AG10803 (cell line): ENCODE measurements around the gene P2RX6.
"Not testable (repeated sequence)": the region's sequence is repeated elsewhere in the genome, so short reads cannot be mapped to it uniquely, and the experiment has no call there.

ENCODE experiments used
- DNase-seq: peaks from one replicate; pipeline ENCODE4 v3.0.0; 2010; ENCODE audit warnings: low read depth
- H3K4me3 ChIP-seq: 2 replicates; pipeline ENCODE4 v1.5.1; 2011; ENCODE audit warnings: mild to moderate bottlenecking, low read length, control low read depth
- TF ChIP-seq, protein P1 (sequence below): conservative IDR thresholded peaks from 2 replicates; pipeline ENCODE4 v1.5.1; 2011; ENCODE audit warnings: mild to moderate bottlenecking, low read length, control low read depth, inconsistent platforms

The P2RX6 gene

GRCh38 chr22:21032868-21033688 is 18.1 kb downstream of the P2RX6 start:
- H3K4me3 ChIP-seq, result no peak overlapping the region
- TF ChIP-seq, protein P1, sequence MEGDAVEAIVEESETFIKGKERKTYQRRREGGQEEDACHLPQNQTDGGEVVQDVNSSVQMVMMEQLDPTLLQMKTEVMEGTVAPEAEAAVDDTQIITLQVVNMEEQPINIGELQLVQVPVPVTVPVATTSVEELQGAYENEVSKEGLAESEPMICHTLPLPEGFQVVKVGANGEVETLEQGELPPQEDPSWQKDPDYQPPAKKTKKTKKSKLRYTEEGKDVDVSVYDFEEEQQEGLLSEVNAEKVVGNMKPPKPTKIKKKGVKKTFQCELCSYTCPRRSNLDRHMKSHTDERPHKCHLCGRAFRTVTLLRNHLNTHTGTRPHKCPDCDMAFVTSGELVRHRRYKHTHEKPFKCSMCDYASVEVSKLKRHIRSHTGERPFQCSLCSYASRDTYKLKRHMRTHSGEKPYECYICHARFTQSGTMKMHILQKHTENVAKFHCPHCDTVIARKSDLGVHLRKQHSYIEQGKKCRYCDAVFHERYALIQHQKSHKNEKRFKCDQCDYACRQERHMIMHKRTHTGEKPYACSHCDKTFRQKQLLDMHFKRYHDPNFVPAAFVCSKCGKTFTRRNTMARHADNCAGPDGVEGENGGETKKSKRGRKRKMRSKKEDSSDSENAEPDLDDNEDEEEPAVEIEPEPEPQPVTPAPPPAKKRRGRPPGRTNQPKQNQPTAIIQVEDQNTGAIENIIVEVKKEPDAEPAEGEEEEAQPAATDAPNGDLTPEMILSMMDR, result no peak
- peak; percentile 75 for DNase-seq

DNA sequence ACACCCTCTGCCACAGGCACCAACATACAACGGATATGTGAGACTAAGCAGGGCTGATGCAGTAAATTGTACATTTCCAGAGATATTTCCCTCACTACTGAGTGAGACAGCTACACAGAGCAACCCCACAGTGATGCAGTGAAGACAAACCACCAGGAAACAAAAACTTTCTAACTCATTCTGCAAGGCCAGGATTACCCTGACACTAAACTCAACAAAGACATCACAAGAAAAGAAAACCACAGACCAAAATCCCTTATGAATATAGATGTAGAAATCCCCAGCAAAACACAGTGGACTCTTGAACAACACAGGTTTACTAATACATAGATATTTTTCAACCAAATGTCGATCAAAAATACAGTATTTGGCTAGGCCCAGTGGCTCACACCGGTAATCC is 18.9 kb downstream of the P2RX6 start:
- DNase-seq, result peak; percentile 21
- TF ChIP-seq, protein P1, result no peak
- no peak overlapping the region for H3K4me3 ChIP-seq

DNA sequence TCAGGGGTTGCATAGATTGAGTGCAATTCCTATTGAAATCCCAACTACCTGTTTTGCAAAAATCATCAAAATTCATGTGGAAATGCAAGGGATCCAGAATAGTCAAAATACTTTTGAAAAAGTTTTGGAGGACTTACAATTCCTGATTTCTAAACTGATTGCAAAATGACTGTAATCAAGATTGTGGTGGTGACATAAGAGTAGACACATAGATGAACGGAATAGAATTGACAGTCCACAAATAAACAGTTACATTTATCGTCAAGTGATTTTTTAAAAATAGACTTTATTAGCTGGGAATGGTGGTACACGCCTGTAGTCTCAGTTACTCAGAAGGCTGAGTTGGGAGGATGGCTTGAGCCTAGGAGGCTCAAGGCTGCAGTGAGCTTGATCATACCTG is 20.0 kb downstream of the P2RX6 start:
- DNase-seq, result no peak
- no peak overlapping the region for H3K4me3 ChIP-seq
- TF ChIP-seq, protein P1, result no peak

- no peak overlapping the region for H3K4me3 ChIP-seq
- DNase-seq, result peak; percentile 62
- TF ChIP-seq, protein P1, result no peak
Observed at GRCh38 chr22:21038405-21038804, 23.4 kb downstream of the P2RX6 start.

- DNase-seq, H3K4me3 ChIP-seq: not testable (repeated sequence)
Observed at GRCh38 chr22:21039158-21039557, 24.2 kb downstream of the P2RX6 start.

DNA sequence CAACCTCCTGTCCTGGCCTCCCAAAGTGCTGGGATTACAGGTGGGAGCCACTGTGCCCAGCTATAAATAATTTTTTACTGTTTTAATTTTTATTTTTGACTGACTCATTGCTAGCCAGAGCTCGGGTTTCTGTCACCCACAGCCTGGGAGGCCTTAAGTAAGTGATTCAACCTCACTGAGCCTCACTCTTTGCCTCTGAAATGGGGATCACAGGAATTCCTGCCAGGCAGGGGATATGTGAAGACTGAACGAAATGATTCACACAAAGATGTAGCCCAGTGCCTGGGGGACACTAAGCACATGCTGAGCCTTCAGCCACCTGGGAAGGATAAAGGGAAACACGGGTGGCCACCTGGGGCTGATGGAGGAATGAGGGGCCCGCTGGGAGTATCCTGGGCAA is 27.0 kb downstream of the P2RX6 start:
- H3K4me3 ChIP-seq, result no peak overlapping the region
- TF ChIP-seq, protein P1, result no peak
- DNase-seq, result peak; percentile 35

DNA sequence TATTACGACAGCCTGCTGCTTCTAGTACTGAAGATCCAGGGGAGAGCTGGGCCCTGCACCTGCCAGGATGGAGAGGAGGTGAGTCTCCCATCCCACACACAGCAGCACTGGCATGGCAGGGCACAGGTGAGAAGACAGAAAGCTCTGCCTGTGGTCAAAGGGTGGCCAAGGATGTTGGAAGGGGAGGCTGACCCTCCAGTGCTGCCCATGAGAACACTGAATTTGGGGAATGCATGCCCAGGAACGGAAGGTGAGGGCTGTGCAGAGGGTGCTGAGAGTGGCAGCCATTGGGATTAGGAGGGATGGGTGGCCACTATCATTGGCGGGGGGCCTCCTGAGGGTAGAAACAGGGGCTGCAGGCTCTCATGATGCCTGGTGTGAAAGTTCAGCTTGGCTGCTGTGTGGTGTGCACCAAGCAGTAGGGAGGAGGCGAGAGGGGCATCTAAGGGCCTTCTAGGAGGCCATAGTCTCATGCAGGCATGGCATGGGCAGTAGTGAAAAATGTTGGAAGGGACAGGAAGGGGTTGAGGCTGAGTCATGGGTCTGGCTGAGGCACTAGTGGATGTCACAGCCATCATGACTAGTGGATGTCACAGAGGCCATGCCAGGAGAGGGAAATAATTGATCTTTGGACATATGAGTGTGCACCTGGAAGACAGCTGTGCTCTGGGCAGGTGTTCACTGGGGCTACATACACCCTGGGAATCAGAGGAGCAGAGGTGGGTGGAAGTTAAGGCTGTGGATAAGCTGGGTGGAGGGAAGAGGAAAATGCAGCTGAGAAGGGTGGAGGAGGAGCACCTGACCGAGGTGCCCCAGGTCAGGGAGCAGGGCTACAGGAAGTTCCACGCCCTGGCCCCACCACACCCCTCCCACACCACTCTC is 28.3 kb downstream of the P2RX6 start:
- TF ChIP-seq, protein P1, result no peak
- H3K4me3 ChIP-seq, result no peak overlapping the region
- DNase-seq, result no peak
